ENCODE data around the gene LRP1B.

Gene LRP1B

DNA sequence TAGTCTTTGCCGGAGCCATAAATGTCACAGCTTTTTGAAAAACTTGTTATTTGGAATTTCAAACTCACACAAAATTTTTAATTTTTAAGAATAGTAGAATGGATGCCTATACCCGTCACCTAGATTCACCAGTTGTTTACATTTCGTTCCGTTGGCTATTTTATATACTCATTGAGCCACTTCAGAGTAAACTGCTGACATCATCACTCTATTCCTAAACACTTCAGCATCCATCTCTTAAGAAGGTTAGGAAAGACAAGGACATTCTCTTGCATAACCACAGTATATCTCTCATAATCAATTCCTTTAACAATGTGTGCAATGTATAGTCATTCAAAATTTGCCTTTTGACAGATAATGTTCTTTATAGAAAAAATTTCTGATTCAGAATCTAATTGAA lies 1065.8 kb downstream of the LRP1B start:
- no peak overlapping the region for H3K4me3 ChIP-seq (ENCODE audit: low read length)
- WGBS: 95% methylated on average over 3 of the region's 4 CpGs
- H3K27me3 ChIP-seq (ENCODE audit: insufficient read depth, low read length): no peaks in the 10 kb centered on the region
- H3K27ac ChIP-seq (ENCODE audit: low read depth, low read length): no peak overlapping the region
- no peaks in the 10 kb centered on the region for H3K36me3 ChIP-seq (ENCODE audit: insufficient read depth, low read length)
- no peaks in the 10 kb centered on the region for H3K9me3 ChIP-seq (ENCODE audit: insufficient read depth, low read depth, low read length)
- H3K4me1 ChIP-seq (ENCODE audit: insufficient read depth, low read length): peaks cover 9% of the 10 kb centered on the region
- no peak overlapping the region for H3K9ac ChIP-seq (ENCODE audit: low read depth, low read length)

DNA sequence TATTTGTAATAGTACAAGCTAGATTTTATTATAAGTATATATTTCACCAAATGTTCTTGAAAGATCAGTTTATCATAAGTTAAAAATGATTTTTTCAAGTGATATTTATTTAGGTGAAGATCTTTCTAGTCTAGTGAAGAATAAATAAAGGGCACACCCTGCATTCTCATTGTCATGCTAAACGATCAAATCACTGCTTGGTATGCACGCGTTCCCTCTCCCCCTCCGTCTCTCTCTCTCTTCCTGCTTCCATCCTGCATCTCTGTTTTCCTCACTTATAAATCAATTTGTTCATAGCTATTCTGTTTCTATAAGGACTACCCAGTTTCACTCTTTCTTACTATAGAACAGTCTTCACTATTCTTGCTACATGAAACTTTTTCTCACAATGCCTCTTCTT lies 1067.4 kb downstream of the LRP1B start:
- no peaks in the 10 kb centered on the region for H3K27me3 ChIP-seq (ENCODE audit: insufficient read depth, low read length)
- H3K27ac ChIP-seq (ENCODE audit: low read depth, low read length): no peak overlapping the region
- no peak overlapping the region for H3K9ac ChIP-seq (ENCODE audit: low read depth, low read length)
- H3K4me1 ChIP-seq (ENCODE audit: insufficient read depth, low read length): peaks cover 9% of the 10 kb centered on the region
- no peaks in the 10 kb centered on the region for H3K36me3 ChIP-seq (ENCODE audit: insufficient read depth, low read length)
- H3K9me3 ChIP-seq (ENCODE audit: insufficient read depth, low read depth, low read length): no peaks in the 10 kb centered on the region
- no peak overlapping the region for H3K4me3 ChIP-seq (ENCODE audit: low read length)
- WGBS: 59% methylated on average over 4 of the region's 4 CpGs

DNA sequence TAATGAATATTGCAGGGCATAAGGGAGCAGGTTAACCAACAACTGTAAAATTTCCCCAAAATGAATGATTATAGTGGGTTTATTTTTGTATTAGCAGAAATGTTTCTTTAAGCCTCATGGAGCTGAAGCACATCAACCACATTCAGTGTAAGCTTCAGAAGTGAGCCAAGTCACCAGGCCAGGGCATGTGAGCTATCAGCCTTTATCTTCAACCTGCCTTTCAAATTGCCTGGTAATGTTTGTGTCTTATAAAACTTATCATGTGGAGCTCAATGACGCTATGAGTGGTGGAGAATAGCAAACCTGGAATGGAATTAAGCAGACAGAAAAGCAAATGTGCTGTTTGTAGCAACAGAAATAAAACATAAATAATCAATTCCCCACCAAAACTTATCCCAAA lies 1068.4 kb downstream of the LRP1B start:
- Histone ChIP-seq H3K9ac (ENCODE audit: low read depth, low read length) (no peak overlapping the region), H3K9me3 (ENCODE audit: insufficient read depth, low read depth, low read length) (no peaks in the 10 kb centered on the region), H3K36me3 (ENCODE audit: insufficient read depth, low read length) (no peaks in the 10 kb centered on the region), H3K27ac (ENCODE audit: low read depth, low read length) (no peak overlapping the region), H3K4me3 (ENCODE audit: low read length) (no peak overlapping the region), H3K4me1 (ENCODE audit: insufficient read depth, low read length) (peaks cover 9% of the 10 kb centered on the region), H3K27me3 (ENCODE audit: insufficient read depth, low read length) (no peaks in the 10 kb centered on the region)
- WGBS: 90% methylated on average over 1 of the region's 1 CpG

DNA sequence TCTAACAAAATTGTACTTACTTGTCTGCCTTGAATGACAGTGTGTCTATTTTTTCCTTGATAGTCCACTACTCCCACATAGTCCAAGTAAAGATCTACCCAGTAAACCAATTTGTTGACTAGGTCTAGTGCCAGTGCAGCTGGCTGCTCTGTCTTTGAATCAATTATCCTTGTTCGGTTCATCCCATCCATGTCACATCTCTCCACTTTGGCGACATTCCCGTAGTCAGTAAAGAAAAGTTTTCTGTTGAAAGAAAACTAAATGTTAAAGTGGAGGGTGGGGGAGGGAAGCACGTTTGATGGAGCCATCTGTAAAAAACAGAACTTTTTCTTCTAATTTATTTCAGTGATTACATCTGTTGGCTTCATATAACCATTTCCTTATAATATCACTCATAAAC lies 1068.8 kb downstream of the LRP1B start:
- whole genome bisulfite sequencing: 88% methylated on average over 4 of the region's 4 CpGs
- Histone ChIP-seq H3K27ac (ENCODE audit: low read depth, low read length) (no peak overlapping the region), H3K4me3 (ENCODE audit: low read length) (no peak overlapping the region), H3K4me1 (ENCODE audit: insufficient read depth, low read length) (peaks cover 9% of the 10 kb centered on the region), H3K9me3 (ENCODE audit: insufficient read depth, low read depth, low read length) (no peaks in the 10 kb centered on the region), H3K36me3 (ENCODE audit: insufficient read depth, low read length) (no peaks in the 10 kb centered on the region), H3K9ac (ENCODE audit: low read depth, low read length) (no peak overlapping the region), H3K27me3 (ENCODE audit: insufficient read depth, low read length) (no peaks in the 10 kb centered on the region)

DNA sequence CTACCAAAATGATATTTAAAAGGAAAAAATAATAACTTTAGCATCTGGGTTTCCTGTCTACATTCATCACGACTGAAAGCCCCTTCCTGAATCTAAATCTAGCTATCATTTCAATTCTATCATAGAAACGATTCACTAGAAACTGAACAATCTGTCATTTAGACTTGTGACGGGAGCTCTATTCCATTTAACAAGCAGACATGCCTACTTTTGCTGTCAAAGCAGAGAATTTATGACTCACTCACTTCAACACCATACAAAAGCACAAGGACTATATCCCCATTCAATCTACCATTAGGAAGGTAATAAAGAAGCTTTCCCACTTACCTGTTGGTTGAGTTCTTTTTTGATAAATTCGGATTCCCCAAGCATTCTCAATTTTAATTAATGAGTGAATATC lies 1072.3 kb downstream of the LRP1B start:
- Histone ChIP-seq H3K4me1 (ENCODE audit: insufficient read depth, low read length) (peaks cover 5% of the 10 kb centered on the region), H3K9me3 (ENCODE audit: insufficient read depth, low read depth, low read length) (no peaks in the 10 kb centered on the region), H3K4me3 (ENCODE audit: low read length) (no peak overlapping the region), H3K9ac (ENCODE audit: low read depth, low read length) (no peak overlapping the region), H3K27ac (ENCODE audit: low read depth, low read length) (no peak overlapping the region), H3K27me3 (ENCODE audit: insufficient read depth, low read length) (no peaks in the 10 kb centered on the region), H3K36me3 (ENCODE audit: insufficient read depth, low read length) (no peaks in the 10 kb centered on the region)
- 88% methylated on average over 3 of the region's 4 CpGs for WGBS

DNA sequence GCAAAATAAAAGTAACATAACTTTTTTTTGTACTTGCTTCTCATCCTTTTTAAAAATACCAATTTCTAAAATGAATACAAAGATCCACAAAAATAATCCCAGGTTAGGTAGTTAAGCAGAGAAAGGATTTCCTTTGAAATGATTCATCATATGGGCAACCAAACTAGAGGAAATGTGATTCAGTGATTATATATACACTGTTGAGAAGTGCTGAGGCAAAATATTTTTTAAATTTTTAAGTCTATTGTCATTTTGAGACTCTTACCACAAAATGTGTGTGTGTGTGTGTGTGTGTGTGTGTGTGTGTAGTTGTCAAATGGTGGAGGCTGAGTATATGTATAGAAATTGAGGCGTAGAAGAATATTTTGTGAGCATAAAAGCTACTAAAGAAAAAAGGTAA lies 1075.3 kb downstream of the LRP1B start:
- H3K27ac ChIP-seq (ENCODE audit: low read depth, low read length): no peak overlapping the region
- no peaks in the 10 kb centered on the region for H3K36me3 ChIP-seq (ENCODE audit: insufficient read depth, low read length)
- H3K9ac ChIP-seq (ENCODE audit: low read depth, low read length): no peak overlapping the region
- WGBS: 100% methylated on average over 1 of the region's 1 CpG
- no peaks in the 10 kb centered on the region for H3K9me3 ChIP-seq (ENCODE audit: insufficient read depth, low read depth, low read length)
- no peaks in the 10 kb centered on the region for H3K4me1 ChIP-seq (ENCODE audit: insufficient read depth, low read length)
- H3K27me3 ChIP-seq (ENCODE audit: insufficient read depth, low read length): no peaks in the 10 kb centered on the region
- H3K4me3 ChIP-seq (ENCODE audit: low read length): no peak overlapping the region

DNA sequence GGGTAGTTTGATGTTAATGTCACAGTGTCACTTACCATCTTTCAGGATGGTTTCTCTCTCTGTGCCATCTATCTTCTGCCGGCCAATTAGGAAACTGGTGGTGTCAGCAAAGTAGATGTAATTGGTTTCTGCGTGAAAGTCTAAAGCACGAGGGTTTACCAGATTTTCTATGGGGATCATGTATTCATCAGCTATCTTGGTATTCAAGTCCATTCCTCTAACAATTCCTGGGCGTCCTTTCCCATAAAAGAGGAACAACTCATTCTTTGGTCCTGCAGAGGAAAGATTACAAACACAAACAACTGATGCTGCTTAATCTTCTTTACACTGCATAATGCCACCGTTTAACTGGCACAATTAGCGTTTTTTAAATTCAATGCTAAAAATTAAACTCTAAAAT lies 1081.9 kb downstream of the LRP1B start:
- no peak overlapping the region for H3K4me3 ChIP-seq (ENCODE audit: low read length)
- WGBS: 89% methylated on average over 6 of the region's 6 CpGs
- no peak overlapping the region for H3K27ac ChIP-seq (ENCODE audit: low read depth, low read length)
- H3K9ac ChIP-seq (ENCODE audit: low read depth, low read length): no peak overlapping the region
- no peaks in the 10 kb centered on the region for H3K4me1 ChIP-seq (ENCODE audit: insufficient read depth, low read length)
- H3K9me3 ChIP-seq (ENCODE audit: insufficient read depth, low read depth, low read length): no peaks in the 10 kb centered on the region
- H3K36me3 ChIP-seq (ENCODE audit: insufficient read depth, low read length): no peaks in the 10 kb centered on the region
- H3K27me3 ChIP-seq (ENCODE audit: insufficient read depth, low read length): no peaks in the 10 kb centered on the region

DNA sequence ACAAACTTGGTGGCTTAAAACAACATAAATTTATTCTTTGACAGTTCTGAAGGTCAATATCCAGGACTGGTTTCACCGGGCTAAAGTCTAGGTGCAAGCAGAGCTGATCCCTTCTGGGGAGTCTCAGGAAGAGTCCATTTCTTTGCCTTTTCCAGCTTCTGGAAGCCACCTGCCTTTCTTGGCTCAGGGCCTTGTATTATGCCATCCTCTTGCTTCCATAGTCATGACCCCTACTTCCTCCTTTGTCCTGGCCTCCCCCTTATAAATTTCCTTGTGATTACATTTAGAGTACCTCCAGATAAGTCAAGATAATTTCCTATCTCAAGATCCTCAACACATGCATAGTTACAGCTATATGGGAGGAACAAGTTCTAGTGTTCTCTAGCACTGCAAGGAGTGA lies 1089.5 kb downstream of the LRP1B start:
- no peak overlapping the region for H3K4me3 ChIP-seq (ENCODE audit: low read length)
- H3K27me3 ChIP-seq (ENCODE audit: insufficient read depth, low read length): no peaks in the 10 kb centered on the region
- H3K9me3 ChIP-seq (ENCODE audit: insufficient read depth, low read depth, low read length): no peaks in the 10 kb centered on the region
- no peaks in the 10 kb centered on the region for H3K36me3 ChIP-seq (ENCODE audit: insufficient read depth, low read length)
- 94% methylated on average over 1 of the region's 1 CpG for WGBS
- H3K27ac ChIP-seq (ENCODE audit: low read depth, low read length): no peak overlapping the region
- H3K4me1 ChIP-seq (ENCODE audit: insufficient read depth, low read length): 0 out of 2 replicates have a peak, but pooled peaks cover 2% of the 10 kb centered on the region
- no peak overlapping the region for H3K9ac ChIP-seq (ENCODE audit: low read depth, low read length)

DNA sequence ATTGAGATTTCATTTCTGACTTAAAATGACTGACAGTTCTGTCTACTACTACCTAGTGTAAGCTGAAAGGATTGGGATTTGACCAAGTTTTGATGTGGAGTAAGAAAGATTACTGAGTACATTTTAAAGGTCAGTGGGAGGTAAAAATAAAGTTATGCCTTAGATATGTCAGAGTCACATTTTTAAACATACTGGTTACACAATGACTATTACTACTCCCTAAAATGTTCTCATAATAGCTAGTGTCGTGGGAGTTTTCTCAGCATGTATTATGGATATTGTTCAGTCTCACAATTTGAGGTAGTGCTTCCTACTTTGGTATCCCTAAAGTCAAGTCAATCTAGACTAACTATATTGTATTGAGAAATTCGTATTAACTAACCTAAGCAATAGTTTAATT lies 1092.5 kb downstream of the LRP1B start:
- H3K4me1 ChIP-seq (ENCODE audit: insufficient read depth, low read length): peaks cover 9% of the 10 kb centered on the region; the same call in 1 of the 2 replicates
- H3K27me3 ChIP-seq (ENCODE audit: insufficient read depth, low read length): no peaks in the 10 kb centered on the region
- WGBS: 100% methylated on average over 1 of the region's 2 CpGs
- H3K9me3 ChIP-seq (ENCODE audit: insufficient read depth, low read depth, low read length): no peaks in the 10 kb centered on the region
- H3K36me3 ChIP-seq (ENCODE audit: insufficient read depth, low read length): no peaks in the 10 kb centered on the region
- no peak overlapping the region for H3K4me3 ChIP-seq (ENCODE audit: low read length)
- no peak overlapping the region for H3K27ac ChIP-seq (ENCODE audit: low read depth, low read length)
- H3K9ac ChIP-seq (ENCODE audit: low read depth, low read length): no peak overlapping the region

DNA sequence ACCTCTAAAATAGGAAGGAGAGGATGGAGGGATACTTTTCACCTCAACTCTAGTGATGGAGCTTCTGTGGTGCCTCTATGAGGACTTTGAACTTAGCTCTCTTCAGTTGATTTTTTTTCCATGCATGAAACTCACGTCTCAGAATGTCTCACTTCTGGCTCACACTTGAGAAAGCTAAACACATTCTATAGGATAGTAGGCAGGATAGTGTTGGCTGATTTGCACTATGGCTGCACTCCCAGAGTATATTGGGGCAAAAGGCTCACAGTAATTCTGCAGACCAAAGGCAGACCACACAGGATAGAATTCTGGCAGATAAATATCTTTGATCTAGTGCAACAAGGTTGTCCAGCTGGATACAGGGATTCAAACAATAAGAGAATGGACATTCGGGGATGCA lies 1093.5 kb downstream of the LRP1B start:
- no peaks in the 10 kb centered on the region for H3K9me3 ChIP-seq (ENCODE audit: insufficient read depth, low read depth, low read length)
- no peaks in the 10 kb centered on the region for H3K36me3 ChIP-seq (ENCODE audit: insufficient read depth, low read length)
- H3K4me1 ChIP-seq (ENCODE audit: insufficient read depth, low read length): peaks cover 9% of the 10 kb centered on the region; the same call in 1 of the 2 replicates
- no peaks in the 10 kb centered on the region for H3K27me3 ChIP-seq (ENCODE audit: insufficient read depth, low read length)
- H3K27ac ChIP-seq (ENCODE audit: low read depth, low read length): no peak overlapping the region
- WGBS: 94% methylated on average over 2 of the region's 2 CpGs
- no peak overlapping the region for H3K9ac ChIP-seq (ENCODE audit: low read depth, low read length)
- no peak overlapping the region for H3K4me3 ChIP-seq (ENCODE audit: low read length)

DNA sequence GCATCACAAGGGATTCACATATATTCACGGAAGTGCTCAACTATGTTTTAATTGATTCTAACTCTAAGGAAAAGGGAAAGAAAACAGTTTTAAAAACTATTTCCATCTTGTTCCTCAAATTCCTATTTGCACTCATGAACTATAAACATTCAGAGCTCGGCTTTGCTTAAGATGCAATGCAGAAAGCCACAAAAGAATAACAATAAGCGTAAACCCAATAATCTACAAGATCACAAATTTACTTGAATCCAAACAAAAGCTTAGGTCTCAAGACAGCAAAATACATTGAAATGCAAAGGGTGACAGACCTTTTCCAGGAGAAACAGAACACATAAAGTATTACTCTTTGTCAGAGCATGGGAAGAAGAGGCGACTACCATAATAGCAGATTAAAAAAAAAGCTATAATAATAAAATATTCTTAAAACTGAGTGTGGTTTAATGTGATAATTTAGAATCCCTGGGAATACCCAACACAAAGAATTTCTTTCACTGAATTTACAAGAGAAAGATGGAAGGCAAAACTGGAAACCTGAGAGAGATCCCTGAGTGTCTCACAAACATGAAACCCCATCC lies 1094.9 kb downstream of the LRP1B start:
- no peak overlapping the region for H3K9ac ChIP-seq (ENCODE audit: low read depth, low read length)
- no peak overlapping the region for H3K27ac ChIP-seq (ENCODE audit: low read depth, low read length)
- H3K27me3 ChIP-seq (ENCODE audit: insufficient read depth, low read length): no peaks in the 10 kb centered on the region
- no peaks in the 10 kb centered on the region for H3K36me3 ChIP-seq (ENCODE audit: insufficient read depth, low read length)
- no peak overlapping the region for H3K4me3 ChIP-seq (ENCODE audit: low read length)
- H3K9me3 ChIP-seq (ENCODE audit: insufficient read depth, low read depth, low read length): no peaks in the 10 kb centered on the region
- H3K4me1 ChIP-seq (ENCODE audit: insufficient read depth, low read length): peaks cover 9% of the 10 kb centered on the region; the same call in 1 of the 2 replicates
- 88% methylated on average over 2 of the region's 4 CpGs for WGBS

DNA sequence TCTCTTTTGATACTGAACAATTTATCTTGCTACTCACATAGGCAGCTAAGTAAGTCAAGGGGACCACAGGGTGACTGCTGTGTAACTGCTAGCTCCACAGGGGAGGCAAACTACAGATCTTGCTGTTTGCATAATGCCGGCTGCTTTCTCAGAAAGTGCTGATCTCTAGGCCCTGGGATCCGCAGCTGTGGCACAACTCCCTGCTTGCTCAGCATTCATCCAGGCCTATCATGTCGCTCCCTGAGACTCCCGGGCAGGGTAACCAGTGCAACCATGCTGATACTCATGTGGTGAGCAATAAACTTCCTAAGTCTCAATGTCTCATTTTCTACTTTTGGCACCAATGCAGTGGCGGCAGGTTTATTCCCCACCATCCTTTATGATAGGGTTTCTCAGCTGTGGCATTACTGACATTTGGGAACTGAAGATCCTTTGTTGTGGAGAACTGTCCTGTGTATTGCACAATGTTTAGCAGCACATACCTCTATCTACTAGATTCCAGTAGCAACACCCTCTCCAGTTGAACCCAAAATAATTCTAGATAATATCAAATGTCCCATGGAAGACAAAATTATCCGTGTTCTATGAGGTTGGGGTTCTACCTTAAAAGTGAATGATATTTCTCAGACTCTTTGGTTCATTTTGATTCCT lies 1101.3 kb downstream of the LRP1B start:
- 84% methylated on average over 6 of the region's 6 CpGs for WGBS
- Histone ChIP-seq H3K4me1 (ENCODE audit: insufficient read depth, low read length) (0 out of 2 replicates have a peak, but pooled peaks cover 4% of the 10 kb centered on the region), H3K9me3 (ENCODE audit: insufficient read depth, low read depth, low read length) (no peaks in the 10 kb centered on the region), H3K36me3 (ENCODE audit: insufficient read depth, low read length) (no peaks in the 10 kb centered on the region), H3K9ac (ENCODE audit: low read depth, low read length) (no peak overlapping the region), H3K4me3 (ENCODE audit: low read length) (no peak overlapping the region), H3K27me3 (ENCODE audit: insufficient read depth, low read length) (no peaks in the 10 kb centered on the region), H3K27ac (ENCODE audit: low read depth, low read length) (no peak overlapping the region)

All from HUES64 (cell line).